H1 (cell line): ENCODE measurements around the gene SEC61A1. TPM values are rescaled to one million over a fixed set of nuclear protein-coding genes. Genes with fewer than 3 reads are reported as not detected.

Source experiments
- CREB1 ChIP-seq: IDR thresholded peaks from 2 replicates; pipeline ENCODE4 v1.6.1; 2012; ENCODE audit warnings: inconsistent platforms
- CTBP2 ChIP-seq: IDR thresholded peaks from 2 replicates; pipeline ENCODE4 v1.7.0; 2011; ENCODE audit warnings: borderline replicate concordance, mild to moderate bottlenecking, moderate library complexity, mixed read lengths, low read length; ENCODE audit not compliant: insufficient read depth, insufficient read length
- EZH2 ChIP-seq: fragments of 200-600 bp; sonication (generic); IDR thresholded peaks from 2 replicates; pipeline ENCODE4 v1.7.1; 2012; ENCODE audit warnings: low read depth, mild to moderate bottlenecking, moderate library complexity, low read length, inconsistent platforms; ENCODE audit not compliant: severe bottlenecking
- FOSL1 ChIP-seq: IDR thresholded peaks from 2 replicates; pipeline ENCODE4 v1.6.1; 2011; ENCODE audit warnings: mild to moderate bottlenecking, low read depth, low read length, moderate library complexity; ENCODE audit not compliant: insufficient read depth
- RFX5 ChIP-seq: IDR thresholded peaks from 2 replicates; pipeline ENCODE4 v1.6.1; 2011; ENCODE audit warnings: low read depth, low read length, improper control_type of control experiment, borderline replicate concordance
- TAF1 ChIP-seq: IDR thresholded peaks from 2 replicates; pipeline ENCODE4 v1.6.1; 2011; ENCODE audit warnings: mild to moderate bottlenecking, low read depth, low read length
- TCF12 ChIP-seq: IDR thresholded peaks from 2 replicates; pipeline ENCODE4 v1.6.1; 2011; ENCODE audit warnings: low read depth, mild to moderate bottlenecking, low read length
- TEAD4 ChIP-seq: IDR thresholded peaks from 2 replicates; pipeline ENCODE4 v1.6.1; 2012; ENCODE audit warnings: low read depth, low read length, inconsistent platforms, mixed read lengths
- polyA plus RNA-seq, 7 experiments: library from polyadenylated mRNA; depleted of rRNA in 3 of 7; stranded (reverse) in 5 of 7; unstranded in 2 of 7; fragments of >200 nt in 5 of 7; fragments of 200-250 nt in 2 of 7; gene quantifications; 1 replicate in 5 of 7; 2 replicates in 1 of 7; 4 replicates in 1 of 7; pipeline versions ENCODE4 v1.2.1 to v1.2.3, GENCODE V29; 2011 to 2013; ENCODE audit warnings: missing spikeins in 2 of 7, mixed read lengths in 2 of 7
- total RNA-seq: library from RNA; stranded (reverse); fragmentation: NEBNext Ultra II Directional; extraction: Animal tissue kit (Norgen Biotek cat#: 25700); gene quantifications from 2 replicates; pipeline ENCODE4 v1.2.1, GENCODE V29; 2021
- TF ChIP-seq, protein P1 (sequence below): IDR thresholded peaks from 2 replicates; pipeline ENCODE4 v1.6.1; 2012; ENCODE audit warnings: inconsistent platforms

SEC61A1 gene
- total and polyA plus RNA-seq, 2 of the 8 experiments (the other 6 are each of a cell fraction or from before 2014, with no cell fraction given): 133 to 165 TPM

- TF ChIP-seq, protein P1, sequence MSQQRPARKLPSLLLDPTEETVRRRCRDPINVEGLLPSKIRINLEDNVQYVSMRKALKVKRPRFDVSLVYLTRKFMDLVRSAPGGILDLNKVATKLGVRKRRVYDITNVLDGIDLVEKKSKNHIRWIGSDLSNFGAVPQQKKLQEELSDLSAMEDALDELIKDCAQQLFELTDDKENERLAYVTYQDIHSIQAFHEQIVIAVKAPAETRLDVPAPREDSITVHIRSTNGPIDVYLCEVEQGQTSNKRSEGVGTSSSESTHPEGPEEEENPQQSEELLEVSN: peak; percentile 60
- TF ChIP-seq TEAD4: no peak
- no peak for TF ChIP-seq TCF12
- peak; percentile 16 for TF ChIP-seq CTBP2
- TF ChIP-seq EZH2: no peak
- TF ChIP-seq CREB1: no peak
- TF ChIP-seq FOSL1: no peak
- no peak for TF ChIP-seq TAF1
- no peak for TF ChIP-seq RFX5
These were observed 45.9 kb upstream of the SEC61A1 start (continued) for GRCh38 chr3:128006061-128007032.
